Activated CD4-positive, alpha-beta T cell treated with anti-CD3 and anti-CD28 coated beads, Interleukin-2, amount 10 ng/mL, durations not matched to agents 24 days and 14 days (primary cell): ENCODE results near the gene USP7. TPM values are rescaled to one million over a fixed set of nuclear protein-coding genes. Genes with fewer than 3 reads are reported as not detected.

Experiments
- DNase-seq: peaks from one replicate; pipeline ENCODE4 v3.0.0; 2022
- H3K27ac Mint-ChIP-seq: one replicate; pipeline ENCODE4 v1.8.0; 2022; ENCODE audit warnings: mild to moderate bottlenecking, mixed read lengths
- H3K27me3 Mint-ChIP-seq: one replicate; pipeline ENCODE4 v1.8.0; 2022; ENCODE audit warnings: mixed read lengths
- H3K36me3 Mint-ChIP-seq: one replicate; pipeline ENCODE4 v1.8.0; 2022; ENCODE audit warnings: low read depth, mild to moderate bottlenecking, mixed read lengths
- H3K4me1 Mint-ChIP-seq: one replicate; pipeline ENCODE4 v1.8.0; 2021; ENCODE audit warnings: mixed read lengths
- H3K4me3 Mint-ChIP-seq: one replicate; pipeline ENCODE4 v1.8.0; 2022; ENCODE audit warnings: mild to moderate bottlenecking, moderate library complexity, mixed read lengths
- H3K9me3 Mint-ChIP-seq: one replicate; pipeline ENCODE4 v1.8.0; 2021; ENCODE audit warnings: mixed read lengths
- intact Hi-C: fragments of 100-400 bp; cut with micrococcal nuclease; formaldehyde crosslinking; loops from one replicate; pipeline ENCODE4 v1.15.1; 2023
- total RNA-seq: library from RNA; stranded (reverse); gene quantifications from 2 replicates; pipeline ENCODE4 v1.2.3, GENCODE V29; 2022

The USP7 gene
- total RNA-seq, 1 donor from 2014 or later, result 186 TPM

- no peaks in the 10 kb centered on the region for H3K27me3 Mint-ChIP-seq
- no peak overlapping the region for H3K4me3 Mint-ChIP-seq
- H3K9me3 Mint-ChIP-seq, result no peaks in the 10 kb centered on the region
- no peak for DNase-seq
- H3K36me3 Mint-ChIP-seq, result peaks cover 4% of the 10 kb centered on the region
- no peak overlapping the region for H3K27ac Mint-ChIP-seq
- H3K4me1 Mint-ChIP-seq, result peaks cover 48% of the 10 kb centered on the region
- intact Hi-C loops, result loop anchor here (2.0 to 10.0 kb wide), 3 partner anchors 25 to 197 kb away; partner anchors contain the start of gene USP7
These were observed 25.9 kb downstream of the USP7 start for GRCh38 chr16:8937803-8938202.

DNA sequence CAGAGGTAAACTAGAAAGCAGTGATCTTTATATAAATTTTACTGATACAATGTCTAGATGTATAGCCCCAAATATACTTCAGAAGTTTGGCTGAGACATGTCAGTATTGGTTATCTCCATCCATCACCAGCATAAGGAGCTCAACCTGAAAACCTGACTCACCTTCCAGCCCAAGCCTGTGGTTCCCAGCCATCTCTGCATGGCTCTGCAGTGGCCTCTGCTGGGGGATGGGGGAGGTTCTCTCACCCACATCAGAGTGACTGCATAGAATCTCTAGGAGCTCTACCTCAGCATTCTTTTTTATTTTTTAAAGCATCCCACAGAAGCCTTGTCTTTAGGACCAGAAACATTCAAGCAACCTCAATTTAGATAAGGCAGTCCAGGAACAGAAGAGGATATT is 27.3 kb downstream of the USP7 start:
- H3K27me3 Mint-ChIP-seq, result no peaks in the 10 kb centered on the region
- H3K27ac Mint-ChIP-seq, result peak overlapping the region; percentile 32
- H3K4me3 Mint-ChIP-seq, result no peak overlapping the region
- peaks cover 1% of the 10 kb centered on the region for H3K36me3 Mint-ChIP-seq
- H3K9me3 Mint-ChIP-seq, result no peaks in the 10 kb centered on the region
- peak; percentile 91 for DNase-seq
- peaks cover 48% of the 10 kb centered on the region for H3K4me1 Mint-ChIP-seq
- intact Hi-C loops, result loop anchor here (2.0 to 10.0 kb wide), 3 partner anchors 26 to 198 kb away; partner anchors contain the start of gene USP7

GRCh38 chr16:8935989-8936388 is 27.7 kb downstream of the USP7 start:
- peaks cover 1% of the 10 kb centered on the region for H3K36me3 Mint-ChIP-seq
- no peaks in the 10 kb centered on the region for H3K9me3 Mint-ChIP-seq
- DNase-seq, result no peak
- H3K4me1 Mint-ChIP-seq, result peaks cover 49% of the 10 kb centered on the region
- no peak overlapping the region for H3K4me3 Mint-ChIP-seq
- peak overlapping the region; percentile 12 for H3K27ac Mint-ChIP-seq
- H3K27me3 Mint-ChIP-seq, result no peaks in the 10 kb centered on the region
- intact Hi-C loops, result loop anchor here (2.0 to 10.0 kb wide), 3 partner anchors 27 to 199 kb away; partner anchors contain the start of gene USP7

DNA sequence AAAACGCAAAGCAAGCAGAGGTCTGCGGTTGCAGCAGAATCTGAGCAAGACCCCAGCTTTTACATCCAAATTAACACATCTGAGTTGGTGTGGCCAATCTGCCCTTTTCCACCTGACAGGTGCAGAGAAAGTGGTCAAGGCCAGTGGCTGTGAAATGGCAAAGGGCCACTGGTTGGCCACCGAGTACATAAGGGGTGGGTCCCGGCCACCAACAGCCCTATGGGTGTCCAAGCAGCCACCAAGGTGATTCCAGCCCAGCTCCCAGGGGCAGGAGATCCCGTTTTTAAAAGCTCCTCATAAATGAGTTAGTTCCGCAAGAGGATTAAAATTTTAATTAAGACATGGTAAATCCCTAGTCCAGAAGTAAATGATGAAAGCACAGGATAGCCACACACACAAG is 29.1 kb downstream of the USP7 start:
- no peak for DNase-seq
- Mint-ChIP-seq H3K36me3 (peaks cover 6% of the 10 kb centered on the region), H3K9me3 (no peaks in the 10 kb centered on the region), H3K27me3 (no peaks in the 10 kb centered on the region), H3K27ac (no peak overlapping the region), H3K4me3 (no peak overlapping the region), H3K4me1 (peaks cover 47% of the 10 kb centered on the region)
- intact Hi-C loops, result loop anchor here (10.0 kb wide), 1 partner anchor 200 kb away; no protein-coding TSS in a partner anchor

- Mint-ChIP-seq H3K4me1 (peaks cover 35% of the 10 kb centered on the region), H3K27ac (no peak overlapping the region), H3K4me3 (no peak overlapping the region), H3K9me3 (no peaks in the 10 kb centered on the region), H3K27me3 (no peaks in the 10 kb centered on the region), H3K36me3 (peaks cover 28% of the 10 kb centered on the region)
- intact Hi-C loops, result loop anchor here (10.0 kb wide), 1 partner anchor 203 kb away; no protein-coding TSS in a partner anchor
- DNase-seq, result peak; percentile 83
These were observed 31.8 kb downstream of the USP7 start for GRCh38 chr16:8931859-8932258.

DNA sequence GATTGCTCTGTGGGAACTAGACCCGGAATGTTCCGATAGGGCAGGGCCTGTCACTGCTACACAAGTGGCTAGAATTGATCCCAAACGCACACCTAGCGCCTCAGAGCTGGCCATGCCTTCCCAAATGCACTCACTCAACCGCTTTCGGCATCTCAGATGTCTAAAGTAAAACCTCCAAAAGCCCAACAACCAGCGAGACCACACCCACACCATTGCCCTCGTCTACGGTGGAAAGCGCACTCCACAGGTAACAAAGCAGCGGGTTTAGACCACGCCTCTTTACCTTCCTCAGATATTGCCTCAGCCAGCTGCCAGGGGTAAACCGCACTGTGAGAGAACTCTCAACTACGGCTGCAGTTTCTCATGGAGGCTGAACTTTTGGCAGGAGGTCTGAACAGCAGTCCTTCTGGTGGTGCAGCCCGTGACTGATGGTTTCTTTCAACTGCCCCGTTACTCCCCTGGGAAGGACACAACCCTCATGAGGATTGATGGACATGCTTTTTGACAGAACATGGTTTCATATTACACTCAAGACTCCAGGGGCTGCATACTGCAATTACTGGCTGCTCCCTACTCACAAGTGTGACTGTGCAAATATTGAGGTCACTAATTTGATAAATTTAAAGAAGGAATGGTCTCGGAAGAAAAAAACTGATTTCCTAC is 34.5 kb downstream of the USP7 start:
- H3K36me3 Mint-ChIP-seq, result peaks cover 43% of the 10 kb centered on the region
- H3K4me3 Mint-ChIP-seq, result no peak overlapping the region
- peak overlapping the region; percentile 83 for H3K27ac Mint-ChIP-seq
- no peak for DNase-seq
- no peaks in the 10 kb centered on the region for H3K27me3 Mint-ChIP-seq
- H3K4me1 Mint-ChIP-seq, result peaks cover 31% of the 10 kb centered on the region
- H3K9me3 Mint-ChIP-seq, result no peaks in the 10 kb centered on the region
- intact Hi-C loops, result no loop called here

DNA sequence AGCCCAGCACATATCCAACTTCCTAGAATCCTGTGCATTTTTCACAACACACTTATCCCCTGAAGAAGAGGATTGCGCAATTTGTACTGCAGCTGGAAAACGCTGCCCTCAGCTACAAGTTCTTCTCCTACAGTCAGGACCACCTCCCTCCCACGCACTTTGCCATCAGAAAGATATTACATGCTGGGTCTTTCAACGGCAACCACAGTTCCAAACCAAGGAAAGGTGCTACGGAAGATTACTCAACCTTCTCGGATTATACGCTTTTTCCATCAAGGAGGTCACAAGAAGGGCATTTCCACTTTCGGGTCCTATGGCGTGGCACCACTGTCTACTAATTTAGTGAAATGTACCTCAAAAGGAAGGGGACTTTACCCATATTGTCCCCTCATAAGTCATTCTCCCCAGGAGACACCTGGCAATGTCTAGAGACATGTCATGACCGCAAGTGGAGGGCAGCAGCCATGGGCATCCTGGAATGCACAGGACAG is 35.2 kb downstream of the USP7 start:
- H3K4me3 Mint-ChIP-seq, result no peak overlapping the region
- H3K27me3 Mint-ChIP-seq, result no peaks in the 10 kb centered on the region
- H3K36me3 Mint-ChIP-seq, result peaks cover 45% of the 10 kb centered on the region
- no peaks in the 10 kb centered on the region for H3K9me3 Mint-ChIP-seq
- intact Hi-C loops, result loop anchor here (1.0 kb wide), 1 partner anchor 9 kb away; no protein-coding TSS in a partner anchor
- H3K4me1 Mint-ChIP-seq, result peaks cover 31% of the 10 kb centered on the region
- H3K27ac Mint-ChIP-seq, result peak overlapping the region; percentile 83
- no peak for DNase-seq

DNA sequence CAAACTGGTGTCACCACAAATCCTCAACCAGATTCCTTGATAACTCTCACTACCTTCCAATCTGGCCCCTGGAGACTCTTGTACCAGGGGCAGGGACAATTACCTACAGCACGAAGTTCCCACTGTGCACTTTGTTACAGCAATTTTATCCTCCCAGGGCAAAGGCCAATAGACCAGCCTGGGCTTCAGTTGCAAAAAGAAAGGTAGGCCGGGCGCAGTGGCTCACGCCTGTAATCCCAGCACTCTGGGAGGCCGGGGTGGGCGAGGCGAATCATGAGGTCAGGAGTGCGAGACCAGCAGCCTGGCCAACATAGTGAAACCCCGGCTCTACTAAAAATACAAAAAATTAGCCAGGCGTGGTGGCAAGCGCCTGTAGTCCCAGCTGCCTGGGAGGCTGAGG is 36.9 kb downstream of the USP7 start:
- intact Hi-C loops, result no loop called here
- H3K4me1 Mint-ChIP-seq, result peaks cover 26% of the 10 kb centered on the region
- peaks cover 49% of the 10 kb centered on the region for H3K36me3 Mint-ChIP-seq
- H3K9me3 Mint-ChIP-seq, result no peaks in the 10 kb centered on the region
- no peak for DNase-seq
- no peaks in the 10 kb centered on the region for H3K27me3 Mint-ChIP-seq
- no peak overlapping the region for H3K27ac Mint-ChIP-seq
- no peak overlapping the region for H3K4me3 Mint-ChIP-seq

- DNase-seq, result no peak
- no peak overlapping the region for H3K27ac Mint-ChIP-seq
- intact Hi-C loops, result no loop called here
- H3K4me1 Mint-ChIP-seq, result peaks cover 35% of the 10 kb centered on the region
- H3K9me3 Mint-ChIP-seq, result no peaks in the 10 kb centered on the region
- H3K36me3 Mint-ChIP-seq, result peaks cover 62% of the 10 kb centered on the region
- no peak overlapping the region for H3K4me3 Mint-ChIP-seq
- H3K27me3 Mint-ChIP-seq, result no peaks in the 10 kb centered on the region
These were observed 38.3 kb downstream of the USP7 start for GRCh38 chr16:8925455-8925854.

- H3K27ac Mint-ChIP-seq, result peak overlapping the region; percentile 52
- peaks cover 45% of the 10 kb centered on the region for H3K4me1 Mint-ChIP-seq
- H3K4me3 Mint-ChIP-seq, result no peak overlapping the region
- H3K27me3 Mint-ChIP-seq, result no peaks in the 10 kb centered on the region
- intact Hi-C loops, result loop anchor here (5.0 kb wide), 1 partner anchor 38 kb away; the partner anchor contains the start of gene USP7
- no peaks in the 10 kb centered on the region for H3K9me3 Mint-ChIP-seq
- DNase-seq, result peak; percentile 59
- H3K36me3 Mint-ChIP-seq, result peaks cover 65% of the 10 kb centered on the region
These were observed 39.5 kb downstream of the USP7 start for GRCh38 chr16:8924214-8924613.

GRCh38 chr16:8923199-8923598 is 40.5 kb downstream of the USP7 start:
- intact Hi-C loops, result loop anchor here (5.0 kb wide), 1 partner anchor 39 kb away; the partner anchor contains the start of gene USP7
- Mint-ChIP-seq H3K36me3 (peaks cover 64% of the 10 kb centered on the region), H3K9me3 (no peaks in the 10 kb centered on the region), H3K27me3 (no peaks in the 10 kb centered on the region), H3K4me1 (peaks cover 48% of the 10 kb centered on the region), H3K4me3 (no peak overlapping the region), H3K27ac (no peak overlapping the region)
- no peak for DNase-seq

- no peaks in the 10 kb centered on the region for H3K27me3 Mint-ChIP-seq
- no peak for DNase-seq
- peak overlapping the region; percentile 23 for H3K4me3 Mint-ChIP-seq
- intact Hi-C loops, result loop anchor here (5.0 kb wide), 1 partner anchor 41 kb away; the partner anchor contains the start of gene USP7
- peak overlapping the region; percentile 79 for H3K27ac Mint-ChIP-seq
- peaks cover 69% of the 10 kb centered on the region for H3K36me3 Mint-ChIP-seq
- no peaks in the 10 kb centered on the region for H3K9me3 Mint-ChIP-seq
- H3K4me1 Mint-ChIP-seq, result peaks cover 51% of the 10 kb centered on the region
These were observed 42.2 kb downstream of the USP7 start for GRCh38 chr16:8921347-8921984.

GRCh38 chr16:8920645-8921346 is 42.9 kb downstream of the USP7 start:
- H3K4me1 Mint-ChIP-seq, result peaks cover 55% of the 10 kb centered on the region
- H3K9me3 Mint-ChIP-seq, result no peaks in the 10 kb centered on the region
- peak overlapping the region; percentile 79 for H3K27ac Mint-ChIP-seq
- H3K27me3 Mint-ChIP-seq, result no peaks in the 10 kb centered on the region
- intact Hi-C loops, result loop anchor here (5.0 kb wide), 1 partner anchor 42 kb away; the partner anchor contains the start of gene USP7
- H3K36me3 Mint-ChIP-seq, result peaks cover 75% of the 10 kb centered on the region
- no peak for DNase-seq
- peak overlapping the region; percentile 23 for H3K4me3 Mint-ChIP-seq
